K562 (cell line): ENCODE measurements around the gene ETNK2. TPM values are rescaled to one million over a fixed set of nuclear protein-coding genes. Genes with fewer than 3 reads are reported as not detected.

Experiments used
- ATAC-seq: fragments of 200-7000 bp; cut with Tn5 transposase; 3 replicates; pipeline ENCODE4 v1.9.1; 2020; ENCODE audit warnings: moderate library complexity
- BruUV-seq: library from RNA; stranded (reverse); fragments of 400-500 nt; replicated peaks from 2 replicates; lab custom pipeline; 2021; lab: Mats Ljungman, UMichigan
- CTCF ChIA-PET: fragments of 300-600 bp; formaldehyde crosslinking; extraction: SDS; loops from one replicate; lab custom pipeline; 2021; ENCODE audit warnings: low intra/inter-chr PET ratio; lab: Yijun Ruan, JAX
- POLR2A ChIA-PET: fragments of 300-600, 350-650 bp; sonication (Branson Sonifier 250); formaldehyde crosslinking; extraction: SDS; loops from one replicate; lab custom pipeline; 2021; ENCODE audit warnings: antibody characterized with exemption, inconsistent platforms; lab: Yijun Ruan, JAX
- DNase-seq, 4 experiments: peaks; one replicate each; pipeline versions ENCODE4 v3.0.0 to v3.0.0-alpha.2; 2011 to 2018; ENCODE audit warnings: low spot score in 3 of 4, mixed read lengths in 3 of 4; ENCODE audit errors: extremely low read depth in 1 of 4
- FAIRE-seq: peaks from 2 replicates; lab custom pipeline; 2011; peaks lifted over from hg19 to GRCh38; lab: Jason Lieb, UNC
- H2AFZ ChIP-seq: 2 replicates; pipeline ENCODE4 v1.6.0; 2011; ENCODE audit warnings: low read depth, low read length, control low read depth, inconsistent platforms
- H3K27ac ChIP-seq: fragments of 200-600 bp; 3 replicates; pipeline ENCODE4 v1.8.0; 2011; ENCODE audit warnings: low read depth, mild to moderate bottlenecking, control low read depth, inconsistent platforms, low read length, moderate library complexity, mixed read lengths; ENCODE audit errors: extremely low read depth
- H3K27me3 ChIP-seq, 2 experiments: fragments of 300-600 bp in 1 of 2; 2 replicates in 1 of 2; 3 replicates in 1 of 2; pipeline versions ENCODE4 v1.6.0 to v1.8.0; 2011; ENCODE audit warnings: inconsistent platforms in 2 of 2, low read length in 2 of 2, mild to moderate bottlenecking in 1 of 2, mixed read lengths in 1 of 2, moderate library complexity in 1 of 2; ENCODE audit not compliant: control insufficient read depth in 2 of 2, insufficient read depth in 2 of 2
- H3K36me3 ChIP-seq: fragments of 300-600 bp; 3 replicates; pipeline ENCODE4 v1.8.0; 2011; ENCODE audit warnings: mild to moderate bottlenecking, low read length, inconsistent platforms; ENCODE audit not compliant: control insufficient read depth, insufficient read depth
- H3K4me1 ChIP-seq, 2 experiments: fragments of 200-600 bp in 1 of 2; replicated peaks in 1 of 2; 2 replicates in 1 of 2; 3 replicates in 1 of 2; pipeline versions ENCODE4 v1.5.1 to v1.8.0; 2011; ENCODE audit warnings: inconsistent platforms in 2 of 2, low read length in 2 of 2, mild to moderate bottlenecking in 1 of 2, mixed read lengths in 1 of 2, moderate library complexity in 1 of 2; ENCODE audit not compliant: control insufficient read depth in 2 of 2, insufficient read depth in 2 of 2
- H3K4me2 ChIP-seq: 2 replicates; pipeline ENCODE4 v1.6.1; 2011; ENCODE audit warnings: low read length, control low read depth, inconsistent platforms, mixed read lengths; ENCODE audit not compliant: insufficient read depth
- H3K4me3 ChIP-seq: fragments of 200-600 bp; sonication (generic), shearing (Covaris generic); 2 replicates; pipeline ENCODE4 v1.5.1; 2016; ENCODE audit warnings: control low read depth, inconsistent platforms
- H3K79me2 ChIP-seq: fragments of 200-600 bp; 3 replicates; pipeline ENCODE4 v1.8.0; 2011; ENCODE audit warnings: low read length, inconsistent platforms; ENCODE audit not compliant: control insufficient read depth, insufficient read depth
- H3K9ac ChIP-seq, 2 experiments: 2 replicates each; pipeline versions ENCODE4 v1.6.0 to v1.6.1; 2011; ENCODE audit warnings: low read depth in 2 of 2, low read length in 2 of 2, control low read depth in 1 of 2, inconsistent platforms in 1 of 2, mild to moderate bottlenecking in 1 of 2, mixed read lengths in 1 of 2; ENCODE audit not compliant: insufficient read depth in 1 of 2
- H3K9me1 ChIP-seq: one replicate; pipeline ENCODE4 v1.6.0; 2011; ENCODE audit warnings: inconsistent platforms, mild to moderate bottlenecking, low read length, moderate library complexity; ENCODE audit not compliant: control insufficient read depth, insufficient read depth
- H3K9me3 ChIP-seq: replicated peaks from 2 replicates; pipeline ENCODE4 v1.5.1; 2011; ENCODE audit warnings: low read depth, low read length, inconsistent platforms; ENCODE audit not compliant: control insufficient read depth, insufficient read depth
- H4K20me1 ChIP-seq: replicated peaks from 2 replicates; pipeline ENCODE4 v1.6.1; 2011; ENCODE audit warnings: low read length, inconsistent platforms, mixed read lengths; ENCODE audit not compliant: control insufficient read depth, insufficient read depth
- C11orf30 ChIP-seq: fragments of 450-650 bp; IDR thresholded peaks from 2 replicates; pipeline ENCODE4 v1.6.1; 2016; ENCODE audit warnings: low read depth, mild to moderate bottlenecking
- E2F5 ChIP-seq: sonication (generic); formaldehyde crosslinking; IDR thresholded peaks from 2 replicates; pipeline ENCODE4 v1.8.0; 2022; ENCODE audit warnings: mild to moderate bottlenecking, missing genetic modification reagents
- KLF6 ChIP-seq: fragments of 250-450 bp; sonication (Bioruptor Pico); IDR thresholded peaks from 2 replicates; pipeline ENCODE4 v1.4.0; 2020; ENCODE audit warnings: mild to moderate bottlenecking, moderate library complexity, borderline replicate concordance
- MAFG ChIP-seq: fragments of 450-650 bp; conservative IDR thresholded peaks from 2 replicates; pipeline ENCODE4 v1.6.1; 2016; ENCODE audit warnings: missing genetic modification characterization, missing compliant biosample characterization
- NFE2 ChIP-seq: IDR thresholded peaks from 2 replicates; pipeline ENCODE4 v1.6.1; 2014; ENCODE audit warnings: antibody characterized with exemption, low read depth
- RFX5 ChIP-seq: IDR thresholded peaks from 2 replicates; pipeline ENCODE4 v1.6.1; 2011; ENCODE audit warnings: low read depth, mild to moderate bottlenecking, improper control_type of control experiment, low read length
- ZNF316 ChIP-seq: fragments of 450-650 bp; IDR thresholded peaks from 2 replicates; pipeline ENCODE4 v1.6.1; 2016
- ZNF764 ChIP-seq: fragments of 250-450 bp; sonication (Bioruptor Pico); IDR thresholded peaks from 2 replicates; pipeline ENCODE4 v1.4.0; 2020; ENCODE audit warnings: low read depth, mild to moderate bottlenecking, moderate library complexity
- WGBS: fragments of 100-300 bp; shearing (Covaris generic); methylation state at CpG from one replicate; pipeline ENCODE4 v1.1.6; 2016; ENCODE audit warnings: low coverage, mixed read lengths; ENCODE audit not compliant: insufficient coverage; ENCODE audit errors: missing lambda C conversion rate; 5-methylcytosine and 5-hydroxymethylcytosine counted together
- in situ Hi-C: fragments of 300-500 bp; cut with MboI; formaldehyde crosslinking; loops from 4 replicates; pipeline ENCODE4 v1.15.0; 2018; ENCODE audit warnings: inconsistent platforms, mixed read lengths
- intact Hi-C: fragments of 100-400 bp; cut with micrococcal nuclease; formaldehyde crosslinking; loops from 2 replicates; pipeline ENCODE4 v1.14.2; 2022
- polyA plus RNA-seq, 8 experiments: library from polyadenylated mRNA; depleted of rRNA in 4 of 8; stranded (reverse) in 5 of 8; unstranded in 3 of 8; fragments of >200 nt; fragmentation: Nextera tagmentation in 2 of 8; fragmentation: Illumina TruSeq in 1 of 8; extraction: Ambion mirVana in 2 of 8; extraction: Trizol in 1 of 8; gene quantifications; 2 replicates each; pipeline versions ENCODE4 v1.2.1 to v1.2.3, GENCODE V29; 2011 to 2014; ENCODE audit warnings: inconsistent platforms in 1 of 8, missing spikeins in 1 of 8
- total RNA-seq, 7 experiments: library from RNA; depleted of rRNA in 6 of 7; stranded (reverse); fragments of >200 nt in 6 of 7; fragmentation: Illumina TruSeq in 2 of 7; extraction: Trizol in 2 of 7; gene quantifications; 2 replicates each; pipeline versions ENCODE4 v1.2.1 to v1.2.3, GENCODE V29; 2011 to 2021; ENCODE audit warnings: low replicate concordance in 1 of 7

ETNK2 gene
- total and polyA plus RNA-seq, 9 of the 15 experiments (the other 6 are each of a cell fraction or from before 2014, with no cell fraction given), result 0.03 to 0.38 (median 0.13) TPM; not detected in 4

DNA sequence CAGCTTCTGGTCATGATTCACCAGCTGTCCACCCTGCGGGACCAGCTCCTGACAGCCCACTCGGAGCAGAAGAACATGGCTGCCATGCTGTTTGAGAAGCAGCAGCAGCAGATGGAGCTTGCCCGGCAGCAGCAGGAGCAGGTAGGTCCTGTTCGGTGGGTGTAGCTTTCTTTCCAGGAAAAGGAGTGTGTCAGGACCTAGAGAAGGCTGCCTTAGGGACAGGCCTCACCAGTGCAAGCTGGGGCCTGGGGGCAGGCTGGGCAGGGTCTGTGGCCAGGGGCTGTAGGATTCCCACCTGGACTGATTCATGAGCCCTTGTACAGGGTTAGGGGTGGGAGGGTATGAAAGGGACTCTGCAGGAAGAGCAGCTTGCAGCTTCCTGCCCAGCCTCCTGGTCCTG is 35.3 kb downstream of the ETNK2 start (continued):
- TF ChIP-seq KLF6 (CRISPR knock-in tag) (no peak), ZNF764 (CRISPR knock-in tag) (no peak), E2F5 (CRISPR knock-in tag) (no peak)

DNA sequence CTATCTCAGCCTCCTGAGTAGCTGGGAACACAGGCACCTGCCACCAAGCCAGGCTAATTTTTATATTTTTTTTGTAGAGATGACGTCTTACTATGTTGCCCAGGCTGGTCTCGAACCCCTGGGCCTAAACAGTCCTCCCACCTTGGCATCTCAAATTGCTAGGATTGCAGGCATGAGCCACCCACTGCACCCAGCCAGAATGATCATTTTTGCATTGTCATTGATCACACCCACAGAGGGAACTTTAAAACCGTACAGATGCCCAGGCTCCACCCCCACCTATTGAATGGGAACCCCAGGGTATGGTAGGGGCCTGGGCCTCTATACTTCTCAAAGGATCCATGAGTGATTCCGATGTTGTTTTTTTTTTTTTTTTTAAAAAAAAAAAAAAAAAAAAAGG is 36.7 kb downstream of the ETNK2 start:
- WGBS, result 7% methylated on average over 4 of the region's 4 CpGs
- Histone ChIP-seq H3K9me3 (no peaks in the 10 kb centered on the region), H3K27ac (no peak overlapping the region), H2AFZ (no peak overlapping the region), H3K9me1 (no peaks in the 10 kb centered on the region), H4K20me1 (peaks cover 8% of the 10 kb centered on the region; the same call in 1 of the 2 replicates)
- no peak for FAIRE-seq
- in situ Hi-C loops, result no loop called here
- TF ChIP-seq NFE2, result peak; percentile 50
- 0 out of 2 replicates have a peak, but pooled peaks have one; percentile 1 for TF ChIP-seq ZNF316
- TF ChIP-seq MAFG, result peak; percentile 54
- peak; percentile 12; the same call in 1 of the 2 replicates for TF ChIP-seq C11orf30
- TF ChIP-seq RFX5, result no peak
- TF ChIP-seq, all 486 proteins: peak for 4
- Histone ChIP-seq H3K4me3 (no peak overlapping the region), H3K4me1 (0 out of 5 replicates have a peak, but pooled peaks cover 0 to 2% of the 10 kb centered on the region in 2 experiments), H3K27me3 (peaks cover 9 to 61% of the 10 kb centered on the region in 2 experiments; a peak in 4 of 5 replicates), H3K36me3 (no peaks in the 10 kb centered on the region), H3K9ac (no peak overlapping the region), H3K4me2 (no peak overlapping the region), H3K79me2 (no peaks in the 10 kb centered on the region)
- intact Hi-C loops, result no loop called here
- ChIA-PET POLR2A (interaction anchor here (1.7 kb wide), 1 partner anchor 14 kb away, joined by 4 read pairs; no protein-coding TSS in a partner anchor), CTCF (no interaction called here)
- DNase-seq (no peak), ATAC-seq (no peak)
- no TSS peak for BruUV-seq
